ENCODE measurements around the gene MRPL55. TPM values are rescaled to one million over a fixed set of nuclear protein-coding genes. Genes with fewer than 3 reads are reported as not detected.

MRPL55 gene
- total and polyA plus RNA-seq, 3 experiments from 2014 or later, result 70.0 to 146 (median 71.8) TPM

DNA sequence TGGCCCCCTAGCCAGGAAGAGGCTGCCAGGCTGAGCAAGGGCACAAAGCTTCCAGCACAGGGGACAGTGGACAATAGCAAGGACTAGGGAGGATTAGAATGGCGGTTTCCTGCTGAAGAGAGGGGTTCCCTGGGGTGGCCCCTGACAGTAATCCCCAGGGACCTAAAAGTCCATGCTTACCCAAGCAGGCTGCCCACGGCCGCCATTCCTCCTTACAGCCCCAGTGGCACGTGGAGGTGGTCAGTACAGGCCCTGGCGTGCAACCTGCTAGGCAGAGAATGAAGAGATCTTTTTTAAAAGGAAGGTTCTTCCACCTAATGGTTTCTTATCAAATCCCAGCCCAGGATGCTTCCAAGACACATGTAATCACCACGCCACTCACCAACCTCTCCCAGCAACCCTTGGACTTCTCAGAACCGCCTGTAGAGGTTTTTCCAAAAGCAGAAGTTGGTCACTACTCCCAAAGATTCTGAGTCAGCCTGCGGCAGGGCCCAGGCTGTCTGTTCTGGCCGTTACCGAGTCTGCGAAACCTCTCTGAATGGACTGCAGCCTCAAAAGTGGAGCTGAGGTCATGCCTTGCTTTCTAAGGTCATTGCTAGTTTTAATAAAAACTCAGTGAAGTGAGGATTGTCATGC lies 926 bp downstream of the MRPL55 start:
- POLR2A ChIA-PET, result no interaction called here

DNA sequence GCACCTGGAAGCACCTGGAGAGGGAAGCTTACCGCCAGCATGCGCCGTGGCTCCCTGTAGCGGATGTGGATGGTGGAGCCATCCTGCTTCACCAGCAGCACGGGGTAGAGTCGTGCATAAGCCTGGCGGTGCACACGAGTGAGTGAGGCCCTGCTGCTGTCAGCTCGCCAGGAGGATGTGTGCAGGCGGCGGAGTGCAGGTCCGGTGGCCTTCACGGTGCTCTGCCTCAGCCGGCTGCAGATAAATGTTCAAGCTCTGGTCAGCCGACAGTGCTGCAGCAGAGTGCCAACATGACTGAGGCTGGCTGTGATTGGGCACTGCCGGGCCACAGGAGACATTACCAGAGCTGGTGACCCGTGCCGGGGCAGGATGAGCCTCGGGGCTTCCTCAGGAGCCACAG lies 1.5 kb downstream of the MRPL55 start:
- peak overlapping the region; percentile 59 to 97 (median 92) for H3K4me3 Mint-ChIP-seq
- no peak overlapping the region for H3K27ac ChIP-seq (ENCODE audit: low read depth, low read length)
- ChIA-PET CTCF (interaction anchor here (1.1 kb wide), 1 partner anchor 393 kb away, joined by 3 read pairs; no protein-coding TSS in a partner anchor), POLR2A (no interaction called here)
- no peaks in the 10 kb centered on the region for H3K9me3 ChIP-seq (ENCODE audit: low read length)
- DNase-seq, result no peak
- no peak overlapping the region for H3K4me3 ChIP-seq (ENCODE audit: low read length)
- peaks cover 24 to 43% (median 28%) of the 10 kb centered on the region in 3 donors for H3K4me1 Mint-ChIP-seq
- H3K27ac Mint-ChIP-seq, result peak overlapping the region in 7 of 8 donors; percentile 58 to 95 (median 92)
- H3K27me3 Mint-ChIP-seq, result peaks cover 0 to 2% of the 10 kb centered on the region in 2 donors
- peaks cover 0 to 25% (median 3%) of the 10 kb centered on the region in 3 donors for H3K36me3 Mint-ChIP-seq
- H3K27me3 ChIP-seq (ENCODE audit: insufficient read depth, low read length, poor library complexity, severe bottlenecking), result no peaks in the 10 kb centered on the region
- peaks cover 31% of the 10 kb centered on the region for H3K4me1 ChIP-seq (ENCODE audit: insufficient read depth, low read length)
- no peaks in the 10 kb centered on the region for H3K9me3 Mint-ChIP-seq
- H3K36me3 ChIP-seq (ENCODE audit: insufficient read depth, low read length), result peaks cover 13% of the 10 kb centered on the region

More for the DNA sequence above, 926 bp downstream of the MRPL55 start:
- Histone ChIP-seq H3K4me3 (ENCODE audit: low read length) (peak overlapping the region; percentile 92), H3K27me3 (ENCODE audit: insufficient read depth, low read length, poor library complexity, severe bottlenecking) (no peaks in the 10 kb centered on the region), H3K27ac (ENCODE audit: low read depth, low read length) (peak overlapping the region; percentile 93), H3K9me3 (ENCODE audit: low read length) (no peaks in the 10 kb centered on the region), H3K4me1 (ENCODE audit: insufficient read depth, low read length) (peaks cover 31% of the 10 kb centered on the region), H3K36me3 (ENCODE audit: insufficient read depth, low read length) (peaks cover 13% of the 10 kb centered on the region)
- H3K36me3 Mint-ChIP-seq, result peaks cover 0 to 23% (median 3%) of the 10 kb centered on the region in 3 donors
- H3K9me3 Mint-ChIP-seq, result no peaks in the 10 kb centered on the region
- DNase-seq, result no peak
- H3K27ac Mint-ChIP-seq, result peak overlapping the region; percentile 58 to 95 (median 92)
- H3K4me1 Mint-ChIP-seq, result peaks cover 24 to 41% (median 28%) of the 10 kb centered on the region in 3 donors
- CTCF ChIA-PET, result no interaction called here
- H3K27me3 Mint-ChIP-seq, result peaks cover 0 to 2% of the 10 kb centered on the region in 2 donors
- H3K4me3 Mint-ChIP-seq, result peak overlapping the region; percentile 88 to 97 (median 93)

DNA sequence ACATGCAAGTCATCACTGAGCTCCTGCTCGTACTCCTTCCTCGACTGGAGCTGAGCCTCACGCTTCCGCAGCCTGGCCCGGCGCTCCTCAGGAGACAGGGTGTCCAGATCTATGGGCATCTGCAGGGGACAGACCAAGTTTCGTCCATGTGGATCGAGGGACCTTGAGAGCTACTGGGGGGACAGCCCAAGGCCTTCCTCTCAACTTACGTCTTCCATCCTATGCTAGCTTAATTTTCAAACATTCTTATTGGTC lies 2.4 kb downstream of the MRPL55 start:
- H3K9me3 ChIP-seq (ENCODE audit: low read length), result no peaks in the 10 kb centered on the region
- POLR2A ChIA-PET, result interaction anchor here (0.8 to 1.5 kb wide), 2 partner anchors 48 to 380 kb away, joined by 3 read pairs; no protein-coding TSS in a partner anchor
- peak overlapping the region in 6 of 7 donors; percentile 23 to 61 (median 49) for H3K4me3 Mint-ChIP-seq
- CTCF ChIA-PET, result interaction anchor here (1.0 to 1.1 kb wide), 2 partner anchors 58 to 394 kb away, joined by 3 read pairs; no protein-coding TSS in a partner anchor
- DNase-seq, result no peak
- H3K4me1 Mint-ChIP-seq, result peaks cover 24 to 47% (median 28%) of the 10 kb centered on the region in 3 donors
- H3K27me3 Mint-ChIP-seq, result peaks cover 0 to 2% of the 10 kb centered on the region in 2 donors
- peak overlapping the region in 4 of 8 donors; percentile 26 to 95 (median 66) for H3K27ac Mint-ChIP-seq
- H3K27ac ChIP-seq (ENCODE audit: low read depth, low read length), result no peak overlapping the region
- peaks cover 13% of the 10 kb centered on the region for H3K36me3 ChIP-seq (ENCODE audit: insufficient read depth, low read length)
- H3K9me3 Mint-ChIP-seq, result no peaks in the 10 kb centered on the region
- peaks cover 0 to 26% (median 3%) of the 10 kb centered on the region in 3 donors for H3K36me3 Mint-ChIP-seq
- H3K27me3 ChIP-seq (ENCODE audit: insufficient read depth, low read length, poor library complexity, severe bottlenecking), result no peaks in the 10 kb centered on the region
- peaks cover 33% of the 10 kb centered on the region for H3K4me1 ChIP-seq (ENCODE audit: insufficient read depth, low read length)
- H3K4me3 ChIP-seq (ENCODE audit: low read length), result no peak overlapping the region

DNA sequence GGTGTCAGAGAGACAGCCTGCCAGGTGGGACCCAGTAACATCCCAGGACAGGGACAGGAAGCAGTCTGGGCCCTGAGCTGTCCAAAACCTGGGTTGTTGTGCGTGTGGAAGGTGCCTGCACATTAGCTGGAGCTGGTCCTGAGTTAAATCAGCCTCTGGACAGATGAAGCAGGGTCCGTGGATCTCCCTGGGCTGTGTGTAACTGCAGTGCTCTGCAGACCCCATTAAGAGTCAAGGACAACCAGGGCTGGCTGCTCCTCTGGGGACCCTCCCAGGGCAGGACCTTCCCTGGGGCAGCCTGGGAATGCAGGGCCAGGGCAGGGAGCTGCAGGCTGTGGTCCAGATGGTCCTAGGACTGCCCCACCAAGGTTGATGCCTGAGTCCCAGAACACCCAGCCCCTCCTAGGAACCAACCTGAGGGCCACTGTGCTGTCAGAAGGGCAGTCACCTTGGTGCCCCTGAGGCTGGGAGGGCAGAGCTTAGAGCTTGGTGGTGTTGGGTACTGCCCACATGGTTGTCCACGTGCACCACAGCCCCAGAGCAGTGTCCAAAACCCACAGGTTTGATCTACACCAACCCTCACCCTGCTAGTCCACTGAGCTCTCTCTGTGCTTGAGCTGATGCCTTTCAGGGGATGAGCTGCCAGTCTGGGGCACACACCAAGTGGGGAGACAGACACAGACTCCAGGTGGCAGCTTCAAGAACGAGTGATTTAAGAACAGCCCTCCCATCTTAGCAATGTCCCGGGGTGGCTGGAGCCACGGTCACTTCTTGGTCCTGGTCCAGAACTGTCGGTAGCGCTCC lies 2.9 kb downstream of the MRPL55 start:
- DNase-seq, result no peak
- peak overlapping the region in 5 of 7 donors; percentile 29 to 94 (median 50) for H3K4me3 Mint-ChIP-seq
- no peaks in the 10 kb centered on the region for H3K9me3 Mint-ChIP-seq
- Histone ChIP-seq H3K27me3 (ENCODE audit: insufficient read depth, low read length, poor library complexity, severe bottlenecking) (no peaks in the 10 kb centered on the region), H3K4me1 (ENCODE audit: insufficient read depth, low read length) (peaks cover 38% of the 10 kb centered on the region), H3K36me3 (ENCODE audit: insufficient read depth, low read length) (peaks cover 13% of the 10 kb centered on the region), H3K9me3 (ENCODE audit: low read length) (no peaks in the 10 kb centered on the region), H3K4me3 (ENCODE audit: low read length) (no peak overlapping the region), H3K27ac (ENCODE audit: low read depth, low read length) (no peak overlapping the region)
- H3K27me3 Mint-ChIP-seq, result peaks cover 0 to 2% of the 10 kb centered on the region in 2 donors
- peaks cover 30 to 52% (median 34%) of the 10 kb centered on the region in 3 donors for H3K4me1 Mint-ChIP-seq
- peak overlapping the region in 4 of 8 donors; percentile 17 to 85 (median 42) for H3K27ac Mint-ChIP-seq
- H3K36me3 Mint-ChIP-seq, result peaks cover 0 to 31% (median 5%) of the 10 kb centered on the region in 3 donors
- CTCF ChIA-PET, result interaction anchor here (1.0 to 1.2 kb wide), 2 partner anchors 59 to 60 kb away, joined by 3 read pairs; no protein-coding TSS in a partner anchor
- POLR2A ChIA-PET, result interaction anchor here (0.5 to 1.5 kb wide), 3 partner anchors 33 to 380 kb away, joined by 3 to 4 read pairs (median 3); no protein-coding TSS in a partner anchor

DNA sequence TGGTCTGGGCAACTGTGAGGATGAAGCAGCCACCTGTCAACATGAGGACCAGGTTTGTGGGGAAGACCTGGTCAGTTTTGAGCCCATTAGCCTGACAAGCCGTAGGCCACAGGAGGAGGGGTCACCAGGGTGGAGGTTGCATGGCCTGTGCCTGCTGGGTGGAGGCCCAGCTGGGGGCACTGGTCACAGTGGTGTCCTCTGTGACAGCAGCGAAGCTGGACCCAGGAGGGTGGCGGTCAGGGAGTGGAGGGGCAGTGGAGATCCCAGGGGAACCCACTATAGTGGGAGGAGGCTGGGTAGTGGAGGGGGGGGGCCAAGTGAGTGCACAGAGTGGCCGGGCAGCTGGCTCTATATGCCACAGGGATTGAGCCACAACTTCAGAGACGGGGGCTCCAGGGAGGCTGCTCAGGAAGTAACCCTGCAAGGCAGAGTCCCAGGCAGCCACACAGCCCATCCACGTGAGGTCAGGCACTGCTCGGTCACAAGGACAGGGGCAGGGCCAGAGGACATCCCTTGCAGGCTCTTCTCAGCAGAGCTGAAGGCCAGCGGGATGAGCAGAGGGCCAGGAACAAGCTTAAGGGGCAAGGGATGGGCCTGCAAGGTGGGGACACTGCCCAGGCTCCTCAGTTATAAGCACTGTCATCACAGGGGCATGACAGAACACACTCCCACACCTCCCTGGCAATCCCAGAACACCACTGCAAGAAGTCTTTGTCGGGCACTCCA lies 3.7 kb downstream of the MRPL55 start:
- Histone ChIP-seq H3K9me3 (ENCODE audit: low read length) (no peaks in the 10 kb centered on the region), H3K27me3 (ENCODE audit: insufficient read depth, low read length, poor library complexity, severe bottlenecking) (no peaks in the 10 kb centered on the region), H3K27ac (ENCODE audit: low read depth, low read length) (no peak overlapping the region), H3K4me1 (ENCODE audit: insufficient read depth, low read length) (peaks cover 38% of the 10 kb centered on the region), H3K36me3 (ENCODE audit: insufficient read depth, low read length) (peaks cover 13% of the 10 kb centered on the region), H3K4me3 (ENCODE audit: low read length) (no peak overlapping the region)
- no peaks in the 10 kb centered on the region for H3K27me3 Mint-ChIP-seq
- H3K4me3 Mint-ChIP-seq, result peak overlapping the region in 2 of 7 donors; percentile 63 to 94
- H3K4me1 Mint-ChIP-seq, result peaks cover 30 to 57% (median 37%) of the 10 kb centered on the region in 3 donors
- ChIA-PET CTCF (interaction anchor here (1.2 kb wide), 1 partner anchor 61 kb away, joined by 3 read pairs; no protein-coding TSS in a partner anchor), POLR2A (interaction anchor here (0.5 to 1.5 kb wide), 2 partner anchors 34 to 381 kb away, joined by 3 to 4 read pairs; no protein-coding TSS in a partner anchor)
- no peak for DNase-seq
- H3K36me3 Mint-ChIP-seq, result peaks cover 0 to 33% (median 5%) of the 10 kb centered on the region in 3 donors
- H3K9me3 Mint-ChIP-seq, result no peaks in the 10 kb centered on the region
- H3K27ac Mint-ChIP-seq, result peak overlapping the region in 3 of 8 donors; percentile 85 to 96 (median 93)

GRCh38 chr1:228104526-228105269 lies 4.4 kb downstream of the MRPL55 start:
- no peaks in the 10 kb centered on the region for H3K27me3 ChIP-seq (ENCODE audit: insufficient read depth, low read length, poor library complexity, severe bottlenecking)
- H3K9me3 ChIP-seq (ENCODE audit: low read length), result no peaks in the 10 kb centered on the region
- no peak overlapping the region for H3K27ac ChIP-seq (ENCODE audit: low read depth, low read length)
- H3K27me3 Mint-ChIP-seq, result peaks cover 0 to 2% of the 10 kb centered on the region in 2 donors
- ChIA-PET POLR2A (no interaction called here), CTCF (no interaction called here)
- no peaks in the 10 kb centered on the region for H3K9me3 Mint-ChIP-seq
- peak overlapping the region; percentile 63 to 94 (median 92) for H3K4me3 Mint-ChIP-seq
- peaks cover 13% of the 10 kb centered on the region for H3K36me3 ChIP-seq (ENCODE audit: insufficient read depth, low read length)
- peaks cover 30% of the 10 kb centered on the region for H3K4me1 ChIP-seq (ENCODE audit: insufficient read depth, low read length)
- H3K27ac Mint-ChIP-seq, result peak overlapping the region in 7 of 8 donors; percentile 47 to 96 (median 61)
- DNase-seq, result no peak
- H3K4me1 Mint-ChIP-seq, result peaks cover 27 to 51% (median 31%) of the 10 kb centered on the region in 3 donors
- H3K36me3 Mint-ChIP-seq, result peaks cover 0 to 40% (median 5%) of the 10 kb centered on the region in 3 donors
- no peak overlapping the region for H3K4me3 ChIP-seq (ENCODE audit: low read length)
